Gastrocnemius medialis (tissue), 4 donors: ENCODE results near the gene EGFL6. TPM values are rescaled to one million over a fixed set of nuclear protein-coding genes. Genes with fewer than 3 reads are reported as not detected.

Experiments used
- ATAC-seq, 2 donors: fragments of 150-250 bp; one replicate each; pipeline ENCODE4 v1.9.1; 2016
- DNase-seq, 2 donors: peaks; one replicate each; pipeline ENCODE4 v3.0.0-alpha.2; 2019
- H3K27ac ChIP-seq, 4 donors: fragments of 200-600 bp; sonication (generic); 1 replicate in 1 of 4; 2 replicates in 3 of 4; pipeline ENCODE4 v1.5.1; 2016 to 2018; ENCODE audit warnings: mild to moderate bottlenecking in 2 of 4, moderate library complexity in 1 of 4
- H3K27me3 ChIP-seq, 3 donors: fragments of 200-600 bp; sonication (generic) in 2 of 3; 1 replicate in 1 of 3; 2 replicates in 2 of 3; pipeline versions ENCODE4 v1.5.1 to v1.6.0; 2016 to 2019; ENCODE audit warnings: mild to moderate bottlenecking in 1 of 3, moderate library complexity in 1 of 3
- H3K36me3 ChIP-seq, 2 donors: fragments of 200-600 bp; sonication (generic) in 1 of 2; one replicate each; pipeline ENCODE4 v1.5.1; 2017 to 2018
- H3K4me1 ChIP-seq, 2 donors: fragments of 200-600 bp; sonication (generic) in 1 of 2; one replicate each; pipeline ENCODE4 v1.5.1; 2016 to 2017; ENCODE audit warnings: mild to moderate bottlenecking in 2 of 2
- H3K4me3 ChIP-seq, 4 donors: fragments of 200-600 bp; sonication (generic) in 3 of 4; 1 replicate in 1 of 4; 2 replicates in 3 of 4; pipeline ENCODE4 v1.5.1; 2016 to 2019; ENCODE audit warnings: mild to moderate bottlenecking in 2 of 4
- H3K9me3 ChIP-seq, 3 donors: fragments of 200-600 bp; sonication (generic) in 2 of 3; 1 replicate in 1 of 3; 2 replicates in 2 of 3; pipeline ENCODE4 v1.5.1; 2016 to 2019
- POLR2A ChIP-seq, 2 donors: fragments of 450-650 bp; IDR thresholded peaks; one replicate each; pipeline ENCODE4 v1.6.1; 2017; ENCODE audit warnings: antibody characterized with exemption in 2 of 2, mild to moderate bottlenecking in 2 of 2, moderate library complexity in 2 of 2
- in situ Hi-C, 4 donors: fragments of 200-750 bp; cut with MboI; loops; one replicate each; pipeline versions ENCODE4 v1.15.0 to v1.8.0; 2017; ENCODE audit warnings: low sequenced_read_pairs in 4 of 4
- intact Hi-C: fragments of 100-400 bp; cut with DNase I; formaldehyde crosslinking; loops from one replicate; pipeline ENCODE4 v1.15.1; 2023; ENCODE audit warnings: low total_unique reads
- total RNA-seq, 4 donors: library from RNA; depleted of rRNA; stranded (reverse); fragments of >200 nt; gene quantifications; one replicate each; pipeline versions ENCODE4 v1.1.0 to v1.2.3, GENCODE V29; 2016
- TF ChIP-seq, protein P1 (sequence below), 5 experiments: fragments of 450-650 bp in 3 of 5; fragments of 200-600 bp in 2 of 5; sonication (generic) in 2 of 5; IDR thresholded peaks in 4 of 5; conservative IDR thresholded peaks in 1 of 5; 1 replicate in 4 of 5; 2 replicates in 1 of 5; pipeline ENCODE4 v1.5.1; 2016 to 2019; ENCODE audit warnings: antibody characterized with exemption in 5 of 5, mild to moderate bottlenecking in 3 of 5, moderate library complexity in 3 of 5

Gene EGFL6, protein sequence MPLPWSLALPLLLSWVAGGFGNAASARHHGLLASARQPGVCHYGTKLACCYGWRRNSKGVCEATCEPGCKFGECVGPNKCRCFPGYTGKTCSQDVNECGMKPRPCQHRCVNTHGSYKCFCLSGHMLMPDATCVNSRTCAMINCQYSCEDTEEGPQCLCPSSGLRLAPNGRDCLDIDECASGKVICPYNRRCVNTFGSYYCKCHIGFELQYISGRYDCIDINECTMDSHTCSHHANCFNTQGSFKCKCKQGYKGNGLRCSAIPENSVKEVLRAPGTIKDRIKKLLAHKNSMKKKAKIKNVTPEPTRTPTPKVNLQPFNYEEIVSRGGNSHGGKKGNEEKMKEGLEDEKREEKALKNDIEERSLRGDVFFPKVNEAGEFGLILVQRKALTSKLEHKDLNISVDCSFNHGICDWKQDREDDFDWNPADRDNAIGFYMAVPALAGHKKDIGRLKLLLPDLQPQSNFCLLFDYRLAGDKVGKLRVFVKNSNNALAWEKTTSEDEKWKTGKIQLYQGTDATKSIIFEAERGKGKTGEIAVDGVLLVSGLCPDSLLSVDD
- under 1 TPM in 1 of 4 donors, not detected in 3; 0.09 TPM for total RNA-seq

DNA sequence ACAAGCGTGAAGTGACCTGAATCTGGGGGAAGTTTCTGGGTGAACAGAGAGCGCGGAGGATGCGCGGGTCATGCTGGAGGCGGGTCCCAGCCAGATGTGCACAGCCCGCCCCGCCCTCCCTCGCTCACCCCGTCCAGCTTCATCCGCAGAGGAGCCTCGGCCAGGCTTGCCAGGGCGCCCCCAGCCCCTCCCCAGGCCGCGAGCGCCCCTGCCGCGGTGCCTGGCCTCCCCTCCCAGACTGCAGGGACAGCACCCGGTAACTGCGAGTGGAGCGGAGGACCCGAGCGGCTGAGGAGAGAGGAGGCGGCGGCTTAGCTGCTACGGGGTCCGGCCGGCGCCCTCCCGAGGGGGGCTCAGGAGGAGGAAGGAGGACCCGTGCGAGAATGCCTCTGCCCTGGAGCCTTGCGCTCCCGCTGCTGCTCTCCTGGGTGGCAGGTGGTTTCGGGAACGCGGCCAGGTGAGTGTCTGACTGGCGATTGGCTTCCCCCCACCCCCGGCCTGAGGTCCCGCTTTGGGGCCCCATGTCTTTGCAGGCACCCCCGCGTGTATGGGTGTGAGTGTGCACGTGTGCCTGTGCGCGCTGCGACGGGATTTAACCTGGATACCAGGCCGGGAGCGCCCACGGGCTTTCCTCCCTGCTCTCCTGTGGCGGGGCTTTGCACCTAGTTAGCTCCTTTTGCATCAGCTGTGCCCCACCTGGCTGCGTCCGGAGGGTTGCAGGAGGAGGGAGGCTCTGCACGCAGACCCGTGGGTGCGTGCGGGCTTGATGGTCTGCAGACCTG is at the start of gene EGFL6:
Gene EGFL6, plus strand, starts transcription at position 123 of the 782 bp plus-strand sequence. Its CDS starts 261 bp downstream, at position 384.
- no peaks in the 10 kb centered on the region for H3K36me3 ChIP-seq
- no peak for DNase-seq

DNA sequence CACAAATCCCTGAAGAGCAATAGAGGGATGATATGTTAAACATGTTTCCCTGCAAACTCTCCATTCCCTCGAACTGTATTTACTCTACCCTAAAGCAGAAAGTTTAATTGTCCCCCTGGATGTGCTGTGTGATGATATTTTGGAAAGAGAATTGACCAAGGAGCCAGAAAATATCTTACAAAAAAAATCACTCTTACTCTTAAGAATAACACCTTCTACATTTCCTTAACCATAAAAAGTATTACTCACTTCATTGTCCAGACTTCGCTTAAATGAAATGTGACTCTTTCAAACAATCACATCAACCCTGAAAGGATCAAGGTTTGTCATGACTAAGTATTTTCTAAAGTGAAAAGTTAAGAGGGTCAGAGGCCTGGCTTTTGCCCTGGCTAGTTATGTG is 49.0 kb upstream of the EGFL6 start:
- Histone ChIP-seq H3K9me3 (no peaks in the 10 kb centered on the region), H3K27ac (no peak overlapping the region), H3K27me3 (no peaks in the 10 kb centered on the region), H3K4me3 (no peak overlapping the region), H3K36me3 (no peaks in the 10 kb centered on the region), H3K4me1 (no peaks in the 10 kb centered on the region)
- no peak for DNase-seq
- TF ChIP-seq, protein P1, sequence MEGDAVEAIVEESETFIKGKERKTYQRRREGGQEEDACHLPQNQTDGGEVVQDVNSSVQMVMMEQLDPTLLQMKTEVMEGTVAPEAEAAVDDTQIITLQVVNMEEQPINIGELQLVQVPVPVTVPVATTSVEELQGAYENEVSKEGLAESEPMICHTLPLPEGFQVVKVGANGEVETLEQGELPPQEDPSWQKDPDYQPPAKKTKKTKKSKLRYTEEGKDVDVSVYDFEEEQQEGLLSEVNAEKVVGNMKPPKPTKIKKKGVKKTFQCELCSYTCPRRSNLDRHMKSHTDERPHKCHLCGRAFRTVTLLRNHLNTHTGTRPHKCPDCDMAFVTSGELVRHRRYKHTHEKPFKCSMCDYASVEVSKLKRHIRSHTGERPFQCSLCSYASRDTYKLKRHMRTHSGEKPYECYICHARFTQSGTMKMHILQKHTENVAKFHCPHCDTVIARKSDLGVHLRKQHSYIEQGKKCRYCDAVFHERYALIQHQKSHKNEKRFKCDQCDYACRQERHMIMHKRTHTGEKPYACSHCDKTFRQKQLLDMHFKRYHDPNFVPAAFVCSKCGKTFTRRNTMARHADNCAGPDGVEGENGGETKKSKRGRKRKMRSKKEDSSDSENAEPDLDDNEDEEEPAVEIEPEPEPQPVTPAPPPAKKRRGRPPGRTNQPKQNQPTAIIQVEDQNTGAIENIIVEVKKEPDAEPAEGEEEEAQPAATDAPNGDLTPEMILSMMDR (IDR thresholded peaks at IDR 0.05 in 4 of 5, conservative IDR thresholded peaks at IDR 0.05 in 1 of 5), result no peak
- TF ChIP-seq POLR2A (IDR thresholded peaks at IDR 0.05), result no peak
- no peak for ATAC-seq
- in situ Hi-C loops, result loop anchor here in 2 of 4 donors (25.0 kb wide), 1 partner anchor 117 kb away; no protein-coding TSS in a partner anchor
- intact Hi-C loops, result no loop called here

More for the DNA sequence above, at the start of gene EGFL6:
- Histone ChIP-seq H3K4me1 (no peaks in the 10 kb centered on the region), H3K9me3 (no peaks in the 10 kb centered on the region), H3K27me3 (peaks cover 0 to 40% (median 8%) of the 10 kb centered on the region in 3 donors), H3K27ac (no peak within 1 kb of the TSS), H3K4me3 (no peak within 1 kb of the TSS)
- no peak for ATAC-seq
- in situ Hi-C loops (no loop called here), intact Hi-C loops (no loop called here)
- no peak for TF ChIP-seq POLR2A (IDR thresholded peaks at IDR 0.05)
- TF ChIP-seq, protein P1 (IDR thresholded peaks at IDR 0.05 in 4 of 5, conservative IDR thresholded peaks at IDR 0.05 in 1 of 5), result no peak

DNA sequence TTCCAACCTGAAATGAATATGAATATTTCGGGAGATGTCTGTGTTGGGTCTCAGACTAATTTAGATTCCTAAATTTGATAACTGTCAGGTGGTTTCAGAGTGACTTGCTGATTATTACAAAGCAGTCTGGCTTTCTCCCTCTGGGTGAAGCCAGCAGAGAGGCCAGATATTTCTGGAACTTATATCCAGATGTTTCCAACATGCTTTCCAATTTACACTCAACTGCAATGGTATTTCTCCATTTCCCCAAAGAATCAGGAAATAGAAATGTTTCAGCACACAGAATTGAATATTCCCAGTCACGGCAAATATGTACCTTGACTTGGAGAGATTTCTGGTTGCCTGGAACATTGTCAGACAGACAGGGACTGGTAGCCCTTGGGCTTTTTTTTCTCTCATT is 48.5 kb upstream of the EGFL6 start:
- ATAC-seq (no peak), DNase-seq (no peak)
- no peaks in the 10 kb centered on the region for H3K4me1 ChIP-seq
- H3K27ac ChIP-seq, result no peak overlapping the region
- in situ Hi-C loops (loop anchor here in 2 of 4 donors (25.0 kb wide), 1 partner anchor 116 kb away; no protein-coding TSS in a partner anchor), intact Hi-C loops (no loop called here)
- H3K36me3 ChIP-seq, result no peaks in the 10 kb centered on the region
- no peaks in the 10 kb centered on the region for H3K27me3 ChIP-seq
- H3K9me3 ChIP-seq, result no peaks in the 10 kb centered on the region
- TF ChIP-seq, protein P1 (IDR thresholded peaks at IDR 0.05 in 4 of 5, conservative IDR thresholded peaks at IDR 0.05 in 1 of 5), result no peak
- no peak for TF ChIP-seq POLR2A (IDR thresholded peaks at IDR 0.05)
- H3K4me3 ChIP-seq, result no peak overlapping the region

DNA sequence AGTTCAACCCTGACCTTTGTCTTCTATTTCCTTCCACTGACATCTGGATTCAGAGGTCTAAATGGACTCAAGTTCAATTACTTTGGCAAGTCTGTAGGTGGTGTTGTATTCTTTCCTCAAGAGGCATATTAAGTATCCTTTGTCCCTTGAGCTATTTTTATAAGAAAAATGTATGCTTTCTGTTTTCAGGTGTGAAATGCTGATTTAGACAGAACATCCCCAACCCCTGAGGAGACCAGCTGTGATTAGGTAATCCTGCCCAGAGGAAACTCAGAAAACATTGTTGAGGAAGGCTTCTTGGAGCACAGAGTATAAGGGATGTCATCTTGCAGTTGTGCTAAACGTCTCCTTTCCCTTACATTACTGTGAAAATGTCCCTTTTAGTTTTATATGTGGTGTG is 46.6 kb upstream of the EGFL6 start:
- no peak overlapping the region for H3K27ac ChIP-seq
- intact Hi-C loops (no loop called here), in situ Hi-C loops (loop anchor here in 2 of 4 donors (25.0 kb wide), 1 partner anchor 114 kb away; no protein-coding TSS in a partner anchor)
- TF ChIP-seq, protein P1 (IDR thresholded peaks at IDR 0.05 in 4 of 5, conservative IDR thresholded peaks at IDR 0.05 in 1 of 5), result no peak
- TF ChIP-seq POLR2A (IDR thresholded peaks at IDR 0.05), result no peak
- DNase-seq (no peak), ATAC-seq (no peak)
- H3K4me3 ChIP-seq, result no peak overlapping the region
- H3K9me3 ChIP-seq, result no peaks in the 10 kb centered on the region
- no peaks in the 10 kb centered on the region for H3K4me1 ChIP-seq
- H3K36me3 ChIP-seq, result no peaks in the 10 kb centered on the region
- H3K27me3 ChIP-seq, result no peaks in the 10 kb centered on the region
